Anterior cingulate cortex (tissue), 58 donors: ENCODE measurements around the gene ADAMTS10.
"Not testable (repeated sequence)": the region's sequence is repeated elsewhere in the genome, so short reads cannot be mapped to it uniquely, and the experiment has no call there.

Experiments used
- DNase-seq, 58 donors: peaks; one replicate each; lab custom pipeline; 2025; lab: John Stamatoyannopoulos, UW

ADAMTS10 gene

GRCh38 chr19:8569066-8569771, 41.3 kb downstream of the ADAMTS10 start:
- DNase-seq = peak in 7 of 58 donors; percentile 3 to 44 (median 12)

GRCh38 chr19:8567522-8568172, 42.9 kb downstream of the ADAMTS10 start:
- peak in 12 of 58 donors; percentile 4 to 37 (median 14) for DNase-seq

GRCh38 chr19:8566855-8567254, 43.7 kb downstream of the ADAMTS10 start:
- no peak for DNase-seq

- DNase-seq = not testable (repeated sequence)
These were observed 45.6 kb downstream of the ADAMTS10 start for GRCh38 chr19:8564866-8565265.

- no peak for DNase-seq
These were observed 49.3 kb downstream of the ADAMTS10 start for GRCh38 chr19:8561075-8561764.

GRCh38 chr19:8558325-8558724, 52.2 kb downstream of the ADAMTS10 start:
- no peak for DNase-seq

GRCh38 chr19:8557642-8558238, 52.8 kb downstream of the ADAMTS10 start:
- DNase-seq = no peak

- not testable (repeated sequence) for DNase-seq
These were observed 56.8 kb downstream of the ADAMTS10 start for GRCh38 chr19:8553729-8554128.

GRCh38 chr19:8552810-8553209, 57.7 kb downstream of the ADAMTS10 start:
- no peak for DNase-seq

GRCh38 chr19:8550070-8550469, 60.4 kb downstream of the ADAMTS10 start:
- no peak for DNase-seq

- DNase-seq = no peak
These were observed 64.8 kb downstream of the ADAMTS10 start for GRCh38 chr19:8545743-8546142.

- no peak for DNase-seq
These were observed 66.3 kb downstream of the ADAMTS10 start for GRCh38 chr19:8544168-8544567.

GRCh38 chr19:8539621-8540149, 70.8 kb downstream of the ADAMTS10 start:
- no peak for DNase-seq

GRCh38 chr19:8537099-8537498, 73.4 kb downstream of the ADAMTS10 start:
- no peak for DNase-seq

GRCh38 chr19:8536282-8536681, 74.2 kb downstream of the ADAMTS10 start:
- no peak for DNase-seq

- no peak for DNase-seq
These were observed 78.3 kb downstream of the ADAMTS10 start for GRCh38 chr19:8532225-8532624.

- DNase-seq = no peak
These were observed 79.0 kb downstream of the ADAMTS10 start for GRCh38 chr19:8531470-8531869.
